GM12878 (cell line): ENCODE data around the gene RNF150. TPM values are rescaled to one million over a fixed set of nuclear protein-coding genes. Genes with fewer than 3 reads are reported as not detected.

ENCODE experiments used
- ATAC-seq: fragments of 200-7000 bp; cut with Tn5 transposase; 3 replicates; pipeline ENCODE4 v1.9.1; 2020; ENCODE audit warnings: mild to moderate bottlenecking, moderate library complexity
- BruUV-seq: library from RNA; stranded (reverse); fragments of 400-500 nt; replicated peaks from 2 replicates; lab custom pipeline; 2021; lab: Mats Ljungman, UMichigan
- CTCF ChIA-PET: fragments of 300-600 bp; sonication (Branson Sonifier 250); formaldehyde crosslinking; extraction: SDS; loops from one replicate; lab custom pipeline; 2021; ENCODE audit warnings: inconsistent platforms; lab: Yijun Ruan, JAX
- POLR2A ChIA-PET: fragments of 350-600 bp; formaldehyde crosslinking; extraction: SDS; loops from one replicate; lab custom pipeline; 2021; ENCODE audit warnings: inconsistent platforms; lab: Charles Lee
- RAD21 ChIA-PET: fragments of 300-600 bp; sonication (Branson Sonifier 250); formaldehyde crosslinking; loops from one replicate; lab custom pipeline; 2023; ENCODE audit warnings: antibody characterized with exemption; ENCODE audit not compliant: unreplicated experiment; lab: Charles Lee
- SMC1A ChIA-PET: fragments of 300-600 bp; sonication (Branson Sonifier 250); formaldehyde crosslinking; loops from one replicate; lab custom pipeline; 2023; ENCODE audit not compliant: unreplicated experiment, uncharacterized antibody; lab: Charles Lee
- DNase-seq: peaks from one replicate; pipeline ENCODE4 v3.0.0-alpha.2; 2011; ENCODE audit warnings: low read depth, low spot score
- FAIRE-seq: peaks from 3 replicates; lab custom pipeline; 2011; peaks lifted over from hg19 to GRCh38; lab: Jason Lieb, UNC
- H2AFZ ChIP-seq: 2 replicates; pipeline ENCODE4 v1.6.0; 2011; ENCODE audit warnings: low read depth, low read length, control low read depth; ENCODE audit not compliant: control insufficient read depth
- H3K27ac ChIP-seq: 2 replicates; pipeline ENCODE4 v1.5.1; 2011; ENCODE audit warnings: control low read depth; ENCODE audit not compliant: control insufficient read depth, insufficient read depth
- H3K27me3 ChIP-seq, 2 experiments: replicated peaks in 1 of 2; 2 replicates each; pipeline versions ENCODE4 v1.6.0 to v1.6.1; 2011; ENCODE audit warnings: low read length in 1 of 2; ENCODE audit not compliant: control insufficient read depth in 2 of 2, insufficient read depth in 2 of 2
- H3K36me3 ChIP-seq, 2 experiments: 2 replicates each; pipeline ENCODE4 v1.5.1; 2011; ENCODE audit warnings: low read length in 1 of 2; ENCODE audit not compliant: control insufficient read depth in 2 of 2, insufficient read depth in 2 of 2
- H3K4me1 ChIP-seq: 2 replicates; pipeline ENCODE4 v1.6.1; 2011; ENCODE audit warnings: mild to moderate bottlenecking, low read length, moderate library complexity, mixed read lengths; ENCODE audit not compliant: control insufficient read depth, insufficient read depth
- H3K4me2 ChIP-seq: 2 replicates; pipeline ENCODE4 v1.6.0; 2011; ENCODE audit warnings: control low read depth; ENCODE audit not compliant: control insufficient read depth, insufficient read depth
- H3K4me3 ChIP-seq: fragments of 200-600 bp; sonication (generic); 2 replicates; pipeline ENCODE4 v1.5.1; 2016
- H3K79me2 ChIP-seq: 2 replicates; pipeline ENCODE4 v1.6.0; 2011; ENCODE audit warnings: low read length; ENCODE audit not compliant: control insufficient read depth, insufficient read depth
- H3K9ac ChIP-seq: 2 replicates; pipeline ENCODE4 v1.8.0; 2011; ENCODE audit warnings: low read length, control low read depth, mixed read lengths; ENCODE audit not compliant: control insufficient read depth, insufficient read depth
- H3K9me3 ChIP-seq: replicated peaks from 3 replicates; pipeline ENCODE4 v1.5.1; 2011; ENCODE audit warnings: mild to moderate bottlenecking, low read length; ENCODE audit not compliant: control insufficient read depth, insufficient read depth
- H4K20me1 ChIP-seq: 2 replicates; pipeline ENCODE4 v1.6.0; 2011; ENCODE audit not compliant: control insufficient read depth, insufficient read depth
- DPF2 ChIP-seq: fragments of 450-650 bp; IDR thresholded peaks from 2 replicates; pipeline ENCODE4 v1.6.1; 2017; ENCODE audit warnings: mild to moderate bottlenecking
- FOS ChIP-seq: IDR thresholded peaks from 3 replicates; pipeline ENCODE4 v1.6.1; 2011; ENCODE audit warnings: borderline replicate concordance; ENCODE audit not compliant: insufficient read length; ENCODE audit errors: extremely low read depth
- GABPA ChIP-seq: IDR thresholded peaks from 2 replicates; pipeline ENCODE4 v1.6.1; 2014; ENCODE audit warnings: antibody characterized with exemption, low read depth, mild to moderate bottlenecking, inconsistent platforms
- HCFC1 ChIP-seq: fragments of 150-350 bp; IDR thresholded peaks from 2 replicates; pipeline ENCODE4 v1.6.1; 2014; ENCODE audit warnings: low read length
- IRF4 ChIP-seq: IDR thresholded peaks from 2 replicates; pipeline ENCODE4 v1.6.1; 2011; ENCODE audit warnings: low read depth, low read length
- NFYB ChIP-seq: IDR thresholded peaks from 2 replicates; pipeline ENCODE4 v1.6.1; 2011; ENCODE audit warnings: low read depth, mild to moderate bottlenecking, low read length, improper control_type of control experiment, moderate library complexity; ENCODE audit not compliant: insufficient read depth
- NRF1 ChIP-seq: conservative IDR thresholded peaks from 2 replicates; pipeline ENCODE4 v1.6.1; 2011; ENCODE audit warnings: mild to moderate bottlenecking, low read depth, low read length, improper control_type of control experiment
- SREBF1 ChIP-seq: IDR thresholded peaks from 2 replicates; pipeline ENCODE4 v1.6.1; 2012; ENCODE audit warnings: mild to moderate bottlenecking, low read length
- ZBED1 ChIP-seq: IDR thresholded peaks from 2 replicates; pipeline ENCODE4 v1.6.1; 2016; ENCODE audit warnings: borderline replicate concordance
- WGBS: methylation state at CpG from one replicate; pipeline ENCODE4 v1.1.6; 2016; ENCODE audit warnings: low lambda C conversion rate; ENCODE audit not compliant: insufficient replicate concordance, insufficient coverage; ENCODE audit errors: missing lambda C conversion rate; 5-methylcytosine and 5-hydroxymethylcytosine counted together
- in situ Hi-C: fragments of 300-500 bp; cut with MboI; formaldehyde crosslinking; loops from 9 replicates; pipeline ENCODE4 v1.14.3; 2018; ENCODE audit warnings: mixed read lengths
- intact Hi-C: fragments of 100-400 bp; cut with micrococcal nuclease; formaldehyde crosslinking; loops from one replicate; pipeline ENCODE4 v1.14.2; 2022; ENCODE audit not compliant: unreplicated experiment
- polyA plus RNA-seq, 11 experiments: library from polyadenylated mRNA; depleted of rRNA in 4 of 11; unstranded in 6 of 11; stranded (reverse) in 5 of 11; fragments of >200 nt; fragmentation: Nextera tagmentation in 4 of 11; fragmentation: Illumina TruSeq in 1 of 11; extraction: Ambion mirVana in 4 of 11; extraction: Trizol in 1 of 11; gene quantifications; 1 replicate in 1 of 11; 2 replicates in 10 of 11; pipeline versions ENCODE4 v1.2.1 to v1.2.3, GENCODE V29; 2011 to 2016; ENCODE audit warnings: inconsistent platforms in 2 of 11, missing spikeins in 2 of 11, low read depth in 1 of 11
- total RNA-seq, 4 experiments: library from RNA; depleted of rRNA in 3 of 4; stranded (reverse); fragments of >200 nt in 3 of 4; fragmentation: Illumina TruSeq in 1 of 4; extraction: Trizol in 1 of 4; gene quantifications; 2 replicates each; pipeline versions ENCODE4 v1.2.1 to v1.2.3, GENCODE V29; 2013 to 2021
- TF ChIP-seq, protein P1 (sequence below): IDR thresholded peaks from 2 replicates; pipeline ENCODE4 v1.6.1; 2012; ENCODE audit warnings: low read depth, low read length, improper control_type of control experiment

The RNF150 gene
- total and polyA plus RNA-seq, 10 of the 15 experiments (the other 5 are each of a cell fraction or from before 2014, with no cell fraction given): 0.01 to 2.3 (median 0.04) TPM; not detected in 6

DNA sequence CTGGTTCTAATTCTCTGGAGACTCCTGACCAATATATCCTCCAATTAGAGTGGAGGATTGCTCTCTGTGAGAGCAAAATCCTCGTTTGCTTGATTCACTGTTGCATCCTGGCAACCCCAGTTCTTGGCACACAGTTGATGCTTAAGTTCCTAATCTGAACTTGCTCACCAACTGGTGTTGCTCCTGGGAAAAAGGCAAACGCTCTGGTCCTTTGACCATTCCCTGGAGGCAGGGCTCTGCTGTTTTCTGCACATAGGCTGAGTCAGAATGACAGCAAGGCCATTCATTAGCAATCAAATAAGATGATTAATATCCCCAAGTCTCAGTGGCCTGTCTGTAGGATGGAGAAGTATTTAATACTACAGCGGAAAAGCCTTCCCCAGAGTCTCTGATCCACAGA is 204.4 kb downstream of the RNF150 start (continued):
- TF ChIP-seq ZBED1: no peak

DNA sequence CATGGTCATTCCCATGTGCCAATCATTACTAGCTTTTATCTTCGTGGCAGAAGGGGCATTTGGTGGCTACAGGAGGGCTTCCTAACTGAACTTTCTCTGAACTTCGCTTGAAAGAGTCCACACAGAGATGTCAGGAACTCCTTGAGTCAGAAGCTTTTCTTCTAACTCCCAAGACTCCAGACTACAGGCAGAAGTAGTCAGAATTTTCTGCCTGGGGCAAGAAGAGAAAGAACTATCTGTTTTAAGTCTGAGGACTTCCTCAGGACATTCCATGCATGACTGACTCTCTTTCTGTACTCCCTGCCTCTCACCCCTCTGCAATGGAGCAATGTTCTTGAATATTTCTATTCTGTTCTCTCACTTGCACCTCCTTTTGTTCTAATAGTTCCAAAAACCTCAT is 206.6 kb downstream of the RNF150 start:
- H2AFZ ChIP-seq: no peak overlapping the region
- no peak for ATAC-seq
- in situ Hi-C loops: no loop called here
- no peak overlapping the region for H3K27ac ChIP-seq
- FAIRE-seq: no peak
- no peaks in the 10 kb centered on the region for H3K9me3 ChIP-seq
- no peak overlapping the region for H3K4me3 ChIP-seq
- DNase-seq: no peak
- RAD21 ChIA-PET: no interaction called here
- no peaks in the 10 kb centered on the region for H3K27me3 ChIP-seq
- SMC1A ChIA-PET: no interaction called here
- H3K79me2 ChIP-seq: no peaks in the 10 kb centered on the region
- no peaks in the 10 kb centered on the region for H3K36me3 ChIP-seq
- CTCF ChIA-PET: no interaction called here
- intact Hi-C loops: no loop called here
- H3K4me1 ChIP-seq: no peaks in the 10 kb centered on the region
- H4K20me1 ChIP-seq: no peaks in the 10 kb centered on the region
- TF ChIP-seq NRF1 (no peak), NFYB (no peak), DPF2 (no peak), IRF4 (no peak), FOS (no peak), GABPA (no peak), HCFC1 (no peak), SREBF1 (no peak)
- TF ChIP-seq, protein P1, sequence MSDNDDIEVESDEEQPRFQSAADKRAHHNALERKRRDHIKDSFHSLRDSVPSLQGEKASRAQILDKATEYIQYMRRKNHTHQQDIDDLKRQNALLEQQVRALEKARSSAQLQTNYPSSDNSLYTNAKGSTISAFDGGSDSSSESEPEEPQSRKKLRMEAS: no peak
- TF ChIP-seq, all 136 proteins: peak for 0
- WGBS: 0% methylated on average over 2 of the region's 2 CpGs
- H3K4me2 ChIP-seq: no peak overlapping the region
- POLR2A ChIA-PET: no interaction called here
- no peak overlapping the region for H3K9ac ChIP-seq
- no TSS peak for BruUV-seq
